SHP77 (cell line): Measurements from ENCODE around the gene TEX11.
"Not testable (repeated sequence)": the region's sequence is repeated elsewhere in the genome, so short reads cannot be mapped to it uniquely, and the experiment has no call there.

Experiments
- DNase-seq, 2 experiments: peaks; one replicate each; lab custom pipeline; 2025; lab: John Stamatoyannopoulos, UW

Gene TEX11

GRCh38 chrX:70587158-70587557 lies 321.4 kb downstream of the TEX11 start:
- not testable (repeated sequence) for DNase-seq

GRCh38 chrX:70577442-70577841 lies 331.1 kb downstream of the TEX11 start:
- DNase-seq, result no peak

- DNase-seq, result peak in 1 of 2 experiments; percentile 3
Measured at GRCh38 chrX:70569922-70570576, 338.5 kb downstream of the TEX11 start.

- no peak for DNase-seq
Measured at GRCh38 chrX:70554948-70555347, 353.6 kb downstream of the TEX11 start.

GRCh38 chrX:70554523-70554922 lies 354.0 kb downstream of the TEX11 start:
- DNase-seq, result no peak

- no peak for DNase-seq
Measured at GRCh38 chrX:70554081-70554480, 354.4 kb downstream of the TEX11 start.

- DNase-seq, result no peak
Measured at GRCh38 chrX:70553516-70553915, 355.0 kb downstream of the TEX11 start.

GRCh38 chrX:70552130-70552704 lies 356.3 kb downstream of the TEX11 start:
- DNase-seq, result no peak

- DNase-seq, result no peak
Measured at GRCh38 chrX:70549429-70549828, 359.1 kb downstream of the TEX11 start.

- no peak for DNase-seq
Measured at GRCh38 chrX:70535198-70535597, 373.3 kb downstream of the TEX11 start.

- no peak for DNase-seq
Measured at GRCh38 chrX:70527610-70528345, 380.7 kb downstream of the TEX11 start.

GRCh38 chrX:70527053-70527452 lies 381.5 kb downstream of the TEX11 start:
- no peak for DNase-seq

GRCh38 chrX:70525733-70526132 lies 382.8 kb downstream of the TEX11 start:
- DNase-seq, result no peak

GRCh38 chrX:70515692-70516091 lies 392.8 kb downstream of the TEX11 start:
- not testable (repeated sequence) for DNase-seq

- not testable (repeated sequence) for DNase-seq
Measured at GRCh38 chrX:70515270-70515669, 393.2 kb downstream of the TEX11 start.

GRCh38 chrX:70509078-70509477 lies 399.4 kb downstream of the TEX11 start:
- no peak for DNase-seq

- peak in 1 of 2 experiments; percentile 1 for DNase-seq
Measured at GRCh38 chrX:70508296-70508911, 400.1 kb downstream of the TEX11 start.

GRCh38 chrX:70505451-70505841 lies 403.1 kb downstream of the TEX11 start:
- DNase-seq, result no peak

GRCh38 chrX:70504772-70505450 lies 403.6 kb downstream of the TEX11 start:
- no peak for DNase-seq

GRCh38 chrX:70500826-70501225 lies 407.7 kb downstream of the TEX11 start:
- DNase-seq, result no peak

- DNase-seq, result no peak
Measured at GRCh38 chrX:70498129-70498528, 410.4 kb downstream of the TEX11 start.

- no peak for DNase-seq
Measured at GRCh38 chrX:70497026-70497425, 411.5 kb downstream of the TEX11 start.
